Measurements from ENCODE around the gene CMTM5. TPM values are rescaled to one million over a fixed set of nuclear protein-coding genes. Genes with fewer than 3 reads are reported as not detected.
"Not testable (repeated sequence)": the region's sequence is repeated elsewhere in the genome, so short reads cannot be mapped to it uniquely, and the experiment has no call there.

The CMTM5 gene
- polyA plus RNA-seq, 1 of the 3 experiments (the other 2 are of a cell fraction): 0.13 TPM

- Histone ChIP-seq H3K4me1 (ENCODE audit: control insufficient read depth in 1 of 2, insufficient read depth in 2 of 2, low read depth in 1 of 2, low read length in 1 of 2) (no peaks in the 10 kb centered on the region), H3K4me2 (no peak overlapping the region), H3K79me2 (ENCODE audit: insufficient read depth) (no peaks in the 10 kb centered on the region), H3K36me3 (replicated peaks in 1 of 2; ENCODE audit: control insufficient read depth in 1 of 2, insufficient read depth in 2 of 2, low read length in 1 of 2) (no peaks in the 10 kb centered on the region), H3K27me3 (ENCODE audit: insufficient read depth) (peaks cover 13% of the 10 kb centered on the region; the same call in 1 of the 2 replicates), H3F3A (replicated peaks; ENCODE audit: insufficient read depth) (no peaks in the 10 kb centered on the region), H3K27ac (ENCODE audit: low read depth in 2 of 2, low read length in 1 of 2) (no peak overlapping the region), H3K4me3 (ENCODE audit: low read depth in 2 of 2, low read length in 1 of 2) (no peak overlapping the region), H4K20me1 (ENCODE audit: insufficient read depth) (no peaks in the 10 kb centered on the region), H3K9me2 (no peaks in the 10 kb centered on the region), H2AFZ (ENCODE audit: low read depth) (no peak overlapping the region), H3K9ac (no peak overlapping the region), H3K9me3 (no peaks in the 10 kb centered on the region)
- DNase-seq: no peak
- POLR2A ChIA-PET: no interaction called here
- CTCF ChIA-PET: interaction anchor here (0.6 to 1.6 kb wide), 3 partner anchors 12 to 60 kb away, joined by 3 to 4 read pairs (median 3); no protein-coding TSS in a partner anchor
- WGBS (ENCODE audit: low lambda C conversion rate): 62% methylated on average over 17 of the region's 18 CpGs
- TF ChIP-seq MEF2A (IDR thresholded peaks at IDR 0.05; ENCODE audit: borderline replicate concordance, low read depth) (no peak), SMC3 (IDR thresholded peaks at IDR 0.05; ENCODE audit: low read depth, low read length) (no peak), FOSL2 (IDR thresholded peaks at IDR 0.05; ENCODE audit: borderline replicate concordance, low read depth) (no peak), GABPA (IDR thresholded peaks at IDR 0.05; ENCODE audit: low read depth) (no peak), USF2 (IDR thresholded peaks at IDR 0.05; ENCODE audit: borderline replicate concordance, low read depth, low read length) (no peak), TEAD4 (IDR thresholded peaks at IDR 0.05; ENCODE audit: borderline replicate concordance, insufficient read depth) (no peak), RAD21 (IDR thresholded peaks at IDR 0.05; ENCODE audit: low read length) (no peak), FOXJ3 (CRISPR knock-in tag; IDR thresholded peaks at IDR 0.05) (no peak), REST (IDR thresholded peaks at IDR 0.05; ENCODE audit: low read depth, low read length) (no peak), EP300 (IDR thresholded peaks at IDR 0.05; ENCODE audit: borderline replicate concordance in 1 of 2, low read depth in 1 of 2, low read length in 1 of 2) (no peak)
Observed at GRCh38 chr14:23385642-23386265, 8.9 kb downstream of the CMTM5 start.

- DNase-seq; H3K36me3 ChIP-seq (replicated peaks in 1 of 2; ENCODE audit: control insufficient read depth in 1 of 2, insufficient read depth in 2 of 2, low read length in 1 of 2); H3K9ac ChIP-seq; H3K9me2 ChIP-seq; H3K4me1 ChIP-seq (ENCODE audit: control insufficient read depth in 1 of 2, insufficient read depth in 2 of 2, low read depth in 1 of 2, low read length in 1 of 2); H3K27ac ChIP-seq (ENCODE audit: low read depth in 2 of 2, low read length in 1 of 2); H3K4me3 ChIP-seq (ENCODE audit: low read depth in 2 of 2, low read length in 1 of 2); H3F3A ChIP-seq (replicated peaks; ENCODE audit: insufficient read depth); H2AFZ ChIP-seq (ENCODE audit: low read depth); H3K4me2 ChIP-seq; H4K20me1 ChIP-seq (ENCODE audit: insufficient read depth); POLR2A ChIA-PET; H3K9me3 ChIP-seq; H3K79me2 ChIP-seq (ENCODE audit: insufficient read depth): not testable (repeated sequence)
- peaks cover 18% of the 10 kb centered on the region; the same call in 1 of the 2 replicates for H3K27me3 ChIP-seq (ENCODE audit: insufficient read depth)
- WGBS (ENCODE audit: low lambda C conversion rate): 51% methylated on average over 17 of the region's 17 CpGs
- CTCF ChIA-PET: interaction anchor here (0.6 to 1.6 kb wide), 2 partner anchors 20 to 61 kb away, joined by 3 to 4 read pairs; no protein-coding TSS in a partner anchor
Observed at GRCh38 chr14:23386266-23386657, 9.4 kb downstream of the CMTM5 start.
